Measurements from ENCODE around the gene ILRUN. TPM values are rescaled to one million over a fixed set of nuclear protein-coding genes. Genes with fewer than 3 reads are reported as not detected.

The ILRUN gene
- total RNA-seq, 1 donor from 2014 or later: 69.6 TPM

DNA sequence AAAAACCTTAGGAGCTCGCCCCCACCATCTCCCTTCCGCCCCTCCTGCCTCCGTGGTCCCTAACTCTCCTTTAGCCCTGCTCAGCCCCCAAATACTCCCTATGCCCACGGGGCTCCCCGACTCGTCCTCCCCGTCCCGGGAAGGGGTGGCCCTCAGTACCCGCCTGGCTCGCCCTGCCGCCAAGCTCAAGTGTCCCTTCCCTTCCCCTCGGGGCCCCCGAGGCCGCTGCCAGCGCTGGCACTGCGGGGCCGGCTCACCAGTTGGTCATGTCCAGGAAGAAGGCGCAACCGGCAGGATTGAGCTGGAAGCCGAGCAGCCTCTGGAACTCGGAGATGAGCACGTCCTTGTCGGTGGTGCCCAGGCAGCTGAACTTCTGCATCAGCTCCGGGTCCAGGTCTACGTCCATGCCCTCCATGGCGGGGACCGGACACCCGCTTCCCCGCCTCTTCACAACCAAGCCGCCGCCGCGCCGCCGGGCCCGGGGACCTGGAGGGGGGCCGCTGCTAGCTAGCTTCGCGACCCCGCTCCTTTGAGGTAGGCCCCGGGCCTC is 303 bp downstream of the ILRUN start:
- TF ChIP-seq, protein P1, sequence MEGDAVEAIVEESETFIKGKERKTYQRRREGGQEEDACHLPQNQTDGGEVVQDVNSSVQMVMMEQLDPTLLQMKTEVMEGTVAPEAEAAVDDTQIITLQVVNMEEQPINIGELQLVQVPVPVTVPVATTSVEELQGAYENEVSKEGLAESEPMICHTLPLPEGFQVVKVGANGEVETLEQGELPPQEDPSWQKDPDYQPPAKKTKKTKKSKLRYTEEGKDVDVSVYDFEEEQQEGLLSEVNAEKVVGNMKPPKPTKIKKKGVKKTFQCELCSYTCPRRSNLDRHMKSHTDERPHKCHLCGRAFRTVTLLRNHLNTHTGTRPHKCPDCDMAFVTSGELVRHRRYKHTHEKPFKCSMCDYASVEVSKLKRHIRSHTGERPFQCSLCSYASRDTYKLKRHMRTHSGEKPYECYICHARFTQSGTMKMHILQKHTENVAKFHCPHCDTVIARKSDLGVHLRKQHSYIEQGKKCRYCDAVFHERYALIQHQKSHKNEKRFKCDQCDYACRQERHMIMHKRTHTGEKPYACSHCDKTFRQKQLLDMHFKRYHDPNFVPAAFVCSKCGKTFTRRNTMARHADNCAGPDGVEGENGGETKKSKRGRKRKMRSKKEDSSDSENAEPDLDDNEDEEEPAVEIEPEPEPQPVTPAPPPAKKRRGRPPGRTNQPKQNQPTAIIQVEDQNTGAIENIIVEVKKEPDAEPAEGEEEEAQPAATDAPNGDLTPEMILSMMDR (IDR thresholded peaks at IDR 0.05): no peak
- Histone ChIP-seq H3K4me3 (peak overlapping the region; percentile 76 to 82), H3K27ac (peak overlapping the region; percentile 86 to 88), H3K4me1 (peaks cover 10 to 18% of the 10 kb centered on the region in 2 donors), H3K27me3 (no peaks in the 10 kb centered on the region), H3K36me3 (no peaks in the 10 kb centered on the region), H3K9me3 (no peaks in the 10 kb centered on the region)
- DNase-seq (ENCODE audit: low spot score in 2 of 2): peak in 1 of 2 donors; percentile 83
- intact Hi-C loops (cut with DNase I): loop anchor here (2.0 to 10.0 kb wide), 6 partner anchors 39 to 1124 kb away; partner anchors contain the start of genes ANKS1A, HMGA1 and TAF11

DNA sequence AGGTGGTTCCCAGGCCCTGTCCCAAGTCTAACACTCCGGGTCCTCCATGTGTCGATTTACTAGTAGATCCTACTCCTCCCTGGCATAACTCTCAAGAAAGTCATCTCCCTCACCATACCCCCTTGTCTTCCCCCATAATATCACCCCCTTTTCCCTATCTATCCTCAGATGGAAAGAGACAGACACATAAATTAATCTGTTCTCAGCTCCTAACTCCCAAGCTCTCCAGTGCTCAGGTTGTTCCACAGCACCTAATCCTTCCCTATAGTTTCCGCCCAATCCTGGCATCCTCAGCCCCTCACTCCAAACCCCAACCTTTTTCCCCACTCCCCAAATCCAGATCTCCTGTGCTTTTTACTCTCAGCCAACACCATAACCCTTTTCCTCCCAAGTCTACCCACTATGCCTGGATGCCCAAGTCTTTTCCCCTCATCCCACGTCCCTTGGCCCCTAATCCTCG is 808 bp downstream of the ILRUN start:
- Histone ChIP-seq H3K9me3 (no peaks in the 10 kb centered on the region), H3K27ac (peak overlapping the region; percentile 86 to 88), H3K27me3 (no peaks in the 10 kb centered on the region), H3K4me3 (peak overlapping the region; percentile 76 to 82), H3K36me3 (no peaks in the 10 kb centered on the region), H3K4me1 (peaks cover 10 to 18% of the 10 kb centered on the region in 2 donors)
- TF ChIP-seq, protein P1 (IDR thresholded peaks at IDR 0.05): no peak
- intact Hi-C loops (cut with DNase I): loop anchor here (2.0 to 10.0 kb wide), 6 partner anchors 39 to 1123 kb away; partner anchors contain the start of genes ANKS1A, HMGA1 and TAF11
- DNase-seq (ENCODE audit: low spot score in 2 of 2): no peak

DNA sequence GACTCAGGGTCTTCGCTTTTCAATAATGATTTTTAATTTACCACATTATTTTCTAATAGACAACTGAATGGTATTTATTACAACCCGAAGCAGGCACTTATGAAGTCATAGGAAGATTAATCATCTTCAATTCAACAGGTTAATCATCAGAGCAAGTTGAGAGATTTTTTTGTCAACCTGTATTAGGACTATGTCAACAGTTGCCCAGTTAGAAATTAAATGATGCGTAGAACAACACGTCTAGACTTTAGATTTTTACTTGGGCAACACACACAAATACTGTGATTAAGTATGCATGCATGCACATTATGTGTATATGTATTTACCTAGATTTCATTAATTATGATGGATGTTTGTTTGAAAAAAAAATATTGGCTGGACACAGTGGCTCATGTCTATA is 4.3 kb downstream of the ILRUN start:
- Histone ChIP-seq H3K27ac (no peak overlapping the region), H3K27me3 (no peaks in the 10 kb centered on the region), H3K36me3 (no peaks in the 10 kb centered on the region), H3K4me1 (peaks cover 10 to 18% of the 10 kb centered on the region in 2 donors), H3K9me3 (no peaks in the 10 kb centered on the region), H3K4me3 (no peak overlapping the region)
- no peak for DNase-seq (ENCODE audit: low spot score in 2 of 2)
- intact Hi-C loops (cut with DNase I): loop anchor here (10.0 kb wide), 1 partner anchor 457 kb away; the partner anchor contains the start of gene HMGA1
- TF ChIP-seq, protein P1 (IDR thresholded peaks at IDR 0.05): no peak

DNA sequence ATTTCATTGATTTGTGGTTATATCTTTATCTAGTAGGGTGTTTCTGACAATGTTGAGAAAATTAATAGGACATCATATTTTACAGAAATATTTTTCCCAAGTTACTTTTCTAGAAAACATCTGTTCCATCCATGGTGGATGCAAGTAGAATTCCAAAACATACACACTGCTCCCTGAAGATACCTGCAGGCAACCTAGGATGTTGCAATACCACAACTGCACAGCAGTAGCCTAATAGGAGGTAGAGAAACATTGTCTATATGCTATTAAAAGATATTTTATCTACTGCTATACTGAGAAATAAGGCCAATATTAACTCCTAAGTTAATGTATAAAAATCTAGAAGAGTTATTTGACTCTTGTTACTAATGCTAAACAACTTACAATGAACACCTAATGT is 6.8 kb downstream of the ILRUN start:
- Histone ChIP-seq H3K36me3 (no peaks in the 10 kb centered on the region), H3K4me3 (no peak overlapping the region), H3K27me3 (no peaks in the 10 kb centered on the region), H3K9me3 (no peaks in the 10 kb centered on the region), H3K27ac (no peak overlapping the region), H3K4me1 (peaks cover 6 to 13% of the 10 kb centered on the region in 2 donors)
- TF ChIP-seq, protein P1 (IDR thresholded peaks at IDR 0.05): no peak
- no peak for DNase-seq (ENCODE audit: low spot score in 2 of 2)
- intact Hi-C loops (cut with DNase I): loop anchor here (10.0 kb wide), 1 partner anchor 455 kb away; the partner anchor contains the start of gene HMGA1

DNA sequence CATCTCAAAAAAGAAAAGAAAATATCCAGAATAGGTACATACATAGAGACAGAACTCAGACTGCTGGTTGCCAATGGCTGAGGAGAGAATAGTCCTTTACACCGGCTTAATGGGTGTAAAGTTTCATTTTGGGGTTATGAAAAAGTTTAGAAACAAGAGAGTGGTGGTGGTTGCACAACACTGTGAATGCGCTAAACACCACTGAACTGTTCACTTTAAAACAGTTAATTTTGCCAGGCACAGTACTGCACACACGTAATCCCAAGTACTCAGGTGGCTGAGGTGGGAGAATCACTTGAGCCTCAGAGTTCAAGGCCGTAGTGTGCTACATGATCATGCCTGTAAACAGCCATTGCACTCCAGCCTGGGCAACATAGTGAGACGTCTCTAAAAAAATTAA is 7.6 kb downstream of the ILRUN start:
- Histone ChIP-seq H3K36me3 (no peaks in the 10 kb centered on the region), H3K4me3 (no peak overlapping the region), H3K27ac (no peak overlapping the region), H3K9me3 (no peaks in the 10 kb centered on the region), H3K27me3 (no peaks in the 10 kb centered on the region), H3K4me1 (peaks cover 0 to 5% of the 10 kb centered on the region in 2 donors)
- intact Hi-C loops (cut with DNase I): no loop called here
- TF ChIP-seq, protein P1 (IDR thresholded peaks at IDR 0.05): no peak
- DNase-seq (ENCODE audit: low spot score in 2 of 2): no peak

Measured in ascending aorta (tissue), 2 donors.